GM18502 (cell line): ENCODE data around the gene TLE5.
"Not testable (repeated sequence)": the region's sequence is repeated elsewhere in the genome, so short reads cannot be mapped to it uniquely, and the experiment has no call there.

Experiments used
- ATAC-seq: cut with Tn5 transposase; IDR thresholded peaks from one replicate; pipeline ENCODE4 v1.9.1; 2021; ENCODE audit warnings: mild to moderate bottlenecking; ENCODE audit not compliant: unreplicated experiment, poor library complexity

Gene TLE5

DNA sequence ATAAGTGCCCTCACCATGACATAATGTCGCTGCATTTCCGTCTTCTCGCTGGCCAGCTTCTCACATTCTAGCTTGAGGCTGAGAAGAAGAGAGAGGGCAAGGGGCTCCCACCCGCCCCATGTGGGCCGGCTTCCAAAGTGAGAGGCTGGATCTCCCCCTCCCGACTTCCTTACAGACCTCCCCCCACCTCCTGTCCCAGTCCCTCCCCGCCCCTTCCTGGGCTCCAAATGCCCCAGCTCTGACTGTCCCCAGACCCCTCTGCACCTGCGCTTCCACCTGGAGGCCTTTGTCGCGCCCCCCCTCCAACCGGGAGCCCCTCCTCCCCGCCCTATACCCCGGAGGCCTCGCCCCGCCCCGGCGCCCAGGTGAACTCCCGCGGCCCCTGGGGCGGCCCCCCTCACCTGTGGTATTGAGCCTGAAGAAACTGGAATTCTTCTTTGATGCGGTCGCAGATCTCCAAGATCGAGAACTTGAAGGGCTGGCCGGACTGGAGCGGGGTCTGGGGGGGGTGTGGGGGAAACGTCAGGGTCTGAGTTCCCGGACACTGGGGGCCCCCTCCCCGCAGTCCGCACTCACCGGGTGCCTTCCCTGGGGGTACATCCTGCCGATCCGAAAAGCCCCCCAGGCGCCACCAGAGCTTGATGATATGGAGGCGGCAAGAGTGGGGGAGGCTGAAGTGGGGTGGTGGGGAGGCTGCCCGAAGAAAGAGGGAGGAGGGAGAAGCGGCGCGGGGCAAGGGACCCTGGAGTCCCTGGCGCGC is 33.8 kb downstream of the TLE5 start:
- no peak for ATAC-seq

DNA sequence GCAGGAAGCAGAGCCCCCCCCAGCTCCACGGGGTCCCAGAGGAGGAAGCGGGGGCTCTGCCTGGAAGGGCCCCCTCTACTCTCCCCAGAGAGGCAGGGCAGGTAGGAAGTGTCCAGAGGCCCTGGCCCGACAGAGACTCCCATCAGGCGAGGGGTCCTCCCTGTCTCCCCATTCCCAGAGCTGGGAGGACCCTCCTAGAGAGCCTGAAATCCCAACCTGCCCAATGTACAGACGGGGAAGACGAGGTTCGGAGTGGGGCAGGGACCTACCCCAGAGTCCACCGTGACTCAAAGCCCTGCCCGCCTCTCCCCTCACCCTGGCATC is 34.4 kb downstream of the TLE5 start:
- no peak for ATAC-seq

DNA sequence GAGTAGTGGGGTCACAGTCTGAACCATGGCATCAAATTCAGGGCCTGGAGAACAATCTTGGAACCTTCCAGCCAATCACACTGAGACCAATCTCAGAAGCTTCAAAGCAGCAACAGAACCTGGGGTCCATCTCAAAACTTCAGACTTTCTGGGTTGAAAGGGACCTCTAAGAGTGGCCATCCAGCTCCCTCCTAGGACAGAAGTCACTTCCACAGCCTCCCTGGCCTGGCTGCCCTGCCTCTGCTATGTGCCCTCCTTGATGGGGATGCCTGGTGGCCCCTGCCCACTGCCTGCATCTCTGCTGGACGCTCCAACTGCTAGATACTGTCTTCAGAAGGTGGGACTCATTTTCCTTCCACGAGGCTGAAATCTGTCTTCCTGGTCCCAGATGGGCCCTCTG is 35.0 kb downstream of the TLE5 start:
- no peak for ATAC-seq

GRCh38 chr19:3026768-3027167 is 35.5 kb downstream of the TLE5 start:
- ATAC-seq: no peak

GRCh38 chr19:3025549-3025886 is 36.8 kb downstream of the TLE5 start:
- no peak for ATAC-seq

DNA sequence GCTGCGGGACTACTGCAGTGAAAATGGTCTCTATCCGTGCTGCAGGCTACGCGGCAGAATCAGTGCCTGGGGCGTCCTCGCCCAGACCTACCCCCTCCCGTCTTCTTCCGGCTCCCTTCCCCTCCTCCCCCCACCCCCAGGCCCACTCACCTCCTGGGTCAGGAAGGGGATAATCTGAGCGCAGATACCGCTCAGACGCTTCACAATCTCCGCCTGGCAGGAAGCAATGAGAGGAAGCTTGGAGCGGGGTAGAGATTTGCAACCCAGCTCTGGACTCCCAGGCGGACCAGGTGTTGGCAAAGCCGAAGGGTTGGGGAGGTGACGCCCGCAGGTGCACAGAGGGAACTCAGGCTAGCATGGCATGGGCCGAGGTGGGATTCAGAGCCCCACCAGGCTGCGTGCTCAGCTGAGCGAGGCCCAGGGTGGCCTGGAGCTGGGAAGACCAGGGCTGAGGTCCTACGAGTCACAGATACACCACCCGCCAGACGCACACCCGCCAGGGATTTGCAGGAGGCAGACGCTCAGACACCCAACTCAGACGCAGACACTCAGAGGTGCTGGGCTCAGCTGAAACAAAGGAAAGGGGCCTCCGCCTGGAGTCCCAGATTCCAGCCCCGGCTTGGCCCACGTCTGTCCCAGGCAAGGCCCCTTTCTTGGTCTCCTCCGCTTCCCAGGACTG is 37.3 kb downstream of the TLE5 start:
- ATAC-seq: no peak

- ATAC-seq: no peak
Observed at GRCh38 chr19:3024509-3024869, 37.8 kb downstream of the TLE5 start.

DNA sequence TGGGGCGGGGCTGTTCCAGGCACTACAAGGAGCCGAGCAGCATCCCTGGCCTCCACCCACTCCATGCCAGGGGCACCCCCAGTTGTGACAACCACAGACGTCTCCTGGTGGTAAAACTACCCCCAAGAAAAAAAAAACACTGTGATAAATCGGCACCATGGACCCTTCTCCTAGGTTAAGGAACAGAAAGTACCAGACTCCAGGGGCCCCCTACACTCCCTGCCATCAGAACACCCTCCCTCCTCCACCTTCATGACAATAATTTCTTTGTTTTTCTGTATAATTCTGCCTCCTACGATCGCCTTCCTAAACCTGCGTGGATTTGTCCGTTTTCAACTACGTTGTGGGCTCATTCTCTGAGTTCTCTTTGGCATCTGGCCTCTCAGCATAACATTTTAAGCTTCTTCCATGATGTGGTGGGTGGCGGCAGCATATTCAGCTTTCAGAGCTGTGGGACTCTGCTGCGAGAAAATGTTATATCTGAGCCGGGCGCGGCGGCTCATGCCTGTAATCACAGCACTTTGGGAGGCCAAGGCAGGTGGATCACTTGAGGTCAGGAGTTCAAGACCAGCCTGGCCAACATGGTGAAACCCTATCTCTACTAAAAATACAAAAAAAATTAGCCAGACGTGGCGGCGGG is 41.9 kb downstream of the TLE5 start:
- ATAC-seq: no peak

- ATAC-seq: no peak
Observed at GRCh38 chr19:3019211-3019854, 43.0 kb downstream of the TLE5 start.

- ATAC-seq: no peak
Observed at GRCh38 chr19:3017923-3018322, 44.4 kb downstream of the TLE5 start.

- no peak for ATAC-seq
Observed at GRCh38 chr19:3015126-3016057, 46.9 kb downstream of the TLE5 start.

DNA sequence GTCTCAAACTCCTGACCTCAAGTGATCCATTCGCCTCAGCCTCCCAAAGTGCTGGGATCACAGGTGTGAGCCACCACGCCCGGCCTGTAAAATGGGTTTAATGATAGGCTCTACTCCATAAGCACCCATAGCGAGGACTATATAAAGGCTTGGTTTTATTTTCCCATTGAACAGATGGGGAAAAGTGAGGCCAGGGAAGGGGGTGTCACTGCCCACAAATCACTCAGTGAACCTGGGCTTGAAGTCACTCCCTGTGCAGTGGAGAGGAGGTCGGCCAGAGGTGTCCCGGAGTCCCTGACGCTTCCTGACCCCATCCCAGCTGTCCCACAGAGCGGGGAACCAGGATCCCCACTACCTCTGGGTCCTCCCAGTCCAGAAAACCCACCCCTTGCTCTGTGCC is 48.2 kb downstream of the TLE5 start:
- no peak for ATAC-seq

DNA sequence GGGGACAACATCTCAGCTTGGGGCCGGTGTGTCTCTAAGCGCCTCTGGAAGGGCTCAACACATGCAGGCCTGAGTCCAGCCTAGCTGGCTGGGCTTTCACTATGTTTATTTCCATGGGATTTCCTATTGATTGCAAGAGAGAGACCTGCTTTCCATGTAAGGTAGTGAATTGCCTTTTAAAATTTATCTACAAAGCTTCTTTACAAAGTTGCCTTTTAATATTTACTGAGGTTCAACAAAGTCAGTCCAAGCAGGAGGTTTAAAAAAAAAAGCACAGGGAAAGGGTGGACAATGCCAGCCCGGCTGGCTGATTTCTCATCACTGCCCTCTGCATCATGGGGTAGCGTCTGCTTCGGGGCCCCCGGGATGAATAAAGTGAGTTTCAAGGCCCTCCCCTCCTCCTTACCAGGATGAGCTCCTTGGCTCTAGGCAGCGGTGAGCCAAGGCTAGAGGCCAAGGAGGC is 49.0 kb downstream of the TLE5 start:
- ATAC-seq: no peak

GRCh38 chr19:3012621-3013262 is 49.6 kb downstream of the TLE5 start:
- ATAC-seq: no peak

DNA sequence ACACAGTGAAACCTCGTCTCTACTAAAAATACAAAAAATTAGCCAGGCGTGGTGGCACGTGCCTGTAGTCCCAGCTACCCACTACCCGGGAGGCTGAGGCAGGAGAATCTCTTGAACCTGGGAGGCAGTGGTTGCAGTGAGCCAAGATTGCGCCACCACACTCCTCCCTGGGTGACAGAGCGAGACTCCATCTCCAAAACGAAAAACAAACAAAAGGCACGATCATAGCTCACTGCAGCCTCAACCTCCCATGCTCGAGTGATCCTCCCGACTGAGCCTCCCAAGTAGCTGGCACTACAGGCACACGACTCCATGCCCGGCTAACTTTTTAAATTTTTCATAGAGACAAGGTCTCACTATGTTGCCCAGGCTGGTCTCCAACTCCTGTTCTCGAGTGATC is 50.2 kb downstream of the TLE5 start:
- not testable (repeated sequence) for ATAC-seq

GRCh38 chr19:3010871-3011270 is 51.4 kb downstream of the TLE5 start:
- no peak for ATAC-seq

GRCh38 chr19:3008994-3009393 is 53.3 kb downstream of the TLE5 start:
- no peak for ATAC-seq

DNA sequence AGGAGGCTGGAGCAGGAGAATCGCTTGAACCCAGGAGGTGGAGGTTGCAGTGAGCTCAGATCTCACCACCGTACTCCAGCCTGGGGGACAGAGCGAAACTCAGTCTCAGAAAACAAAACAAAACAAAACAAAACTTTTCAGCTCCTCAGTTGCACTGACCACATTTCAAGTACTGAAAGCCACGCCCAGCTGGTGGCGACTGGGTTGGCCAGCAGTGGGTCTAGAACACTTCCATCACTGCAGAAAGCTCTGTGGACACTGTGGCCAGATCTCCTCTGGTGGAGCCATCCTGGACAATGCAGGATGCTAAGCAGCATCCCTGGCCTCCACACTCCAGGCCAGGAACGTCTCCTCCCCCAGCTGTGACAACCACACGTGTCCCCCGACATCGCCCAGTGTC is 54.3 kb downstream of the TLE5 start:
- ATAC-seq: no peak

DNA sequence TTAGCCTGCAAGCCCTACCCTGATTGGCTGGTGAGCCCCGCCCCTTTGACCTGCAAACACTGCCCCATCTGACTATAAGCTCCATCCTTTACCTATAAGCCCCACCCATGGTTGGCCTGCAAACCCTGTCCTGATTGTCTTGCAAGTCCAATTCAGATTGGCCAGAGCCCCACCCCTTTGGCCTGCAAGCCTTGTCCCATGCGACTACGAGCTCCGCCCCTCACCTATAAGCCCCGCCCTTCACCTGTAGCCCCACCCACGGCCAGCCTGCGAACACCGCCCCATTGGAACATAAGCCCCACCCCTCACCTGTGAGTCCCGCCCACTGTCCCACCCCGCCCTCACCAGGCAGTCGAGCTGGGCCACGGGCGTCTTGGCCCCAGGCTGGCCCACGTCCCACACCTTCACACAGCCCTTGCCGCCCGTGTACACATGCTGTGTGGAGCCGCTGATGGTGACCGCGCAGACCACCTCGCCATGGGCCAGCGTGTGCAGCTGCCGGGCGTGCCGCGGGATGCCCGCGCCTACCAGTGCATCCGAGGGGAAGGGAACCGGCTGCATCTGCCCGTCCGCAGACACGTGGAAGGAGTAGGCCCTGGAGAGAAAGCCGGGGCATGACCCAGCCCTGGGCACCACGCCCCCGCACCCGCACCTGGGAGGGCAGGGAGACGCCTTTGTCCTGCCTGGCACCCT is 56.1 kb downstream of the TLE5 start:
- ATAC-seq: no peak
